ENCODE results near the gene EDAR. TPM values are rescaled to one million over a fixed set of nuclear protein-coding genes. Genes with fewer than 3 reads are reported as not detected.

Gene EDAR
- total RNA-seq, 1 experiment from 2014 or later, result 0.15 TPM

- RAD21 ChIA-PET (ENCODE audit: low non-redundant PET in 1 of 2, low total read pairs in 2 of 2, uncharacterized antibody in 2 of 2, unreplicated experiment in 2 of 2), result interaction anchor here in 1 of 2 experiments (1.2 kb wide), 1 partner anchor 12 kb away, joined by 3 read pairs; no protein-coding TSS in a partner anchor
- TF ChIP-seq MAX (IDR thresholded peaks at IDR 0.05) (no peak), RAD21 (IDR thresholded peaks at IDR 0.05; ENCODE audit: low read depth) (no peak), CTCF (IDR thresholded peaks at IDR 0.05 in 2 of 3, conservative IDR thresholded peaks at IDR 0.05 in 1 of 3; ENCODE audit: borderline replicate concordance in 1 of 3, insufficient read depth in 1 of 3, low read depth in 2 of 3, low read length in 2 of 3) (peak in 2 of 3 experiments; percentile 41 to 48; a peak in 4 of 6 replicates)
- H3K4me3 ChIP-seq (replicated peaks in 1 of 2; ENCODE audit: low read depth in 1 of 2, low read length in 2 of 2), result no peak overlapping the region
- no peaks in the 10 kb centered on the region for H3K27me3 ChIP-seq (ENCODE audit: insufficient read depth, low read length)
- H3K36me3 ChIP-seq (ENCODE audit: control insufficient read depth in 1 of 2, insufficient read depth in 2 of 2, low read length in 2 of 2), result no peaks in the 10 kb centered on the region
- no peaks in the 10 kb centered on the region for H3K9me2 ChIP-seq (ENCODE audit: insufficient read depth)
- H3K79me2 ChIP-seq (ENCODE audit: insufficient read depth, low read length), result no peaks in the 10 kb centered on the region
- BruUV-seq (replicated peaks), result no TSS peak
- no peak overlapping the region for H3K9ac ChIP-seq (ENCODE audit: low read length)
- DNase-seq (ENCODE audit: low read depth, low spot score) (no peak), ATAC-seq (peak; percentile 63)
- no peaks in the 10 kb centered on the region for H3K9me3 ChIP-seq (ENCODE audit: control insufficient read depth in 1 of 2, insufficient read depth in 1 of 2, low read depth in 1 of 2, low read length in 2 of 2)
- H3K4me2 ChIP-seq (ENCODE audit: low read length), result no peak overlapping the region
- CTCF ChIA-PET, result no interaction called here
- no peak overlapping the region for H2AFZ ChIP-seq (ENCODE audit: low read depth, low read length, poor library complexity, severe bottlenecking)
- intact Hi-C loops (cut with micrococcal nuclease), result no loop called here
- peaks cover 23 to 45% of the 10 kb centered on the region in 2 experiments for H3K4me1 ChIP-seq (ENCODE audit: control insufficient read depth in 1 of 2, insufficient read depth in 2 of 2, low read length in 2 of 2)
- no peaks in the 10 kb centered on the region for H4K20me1 ChIP-seq (ENCODE audit: insufficient read depth)
- no peak overlapping the region for H3K27ac ChIP-seq (ENCODE audit: low read depth, low read length)
- POLR2A ChIA-PET, result no interaction called here
Observed at GRCh38 chr2:108960006-108960405, 29.0 kb downstream of the EDAR start.

GRCh38 chr2:108959401-108959800, 29.6 kb downstream of the EDAR start:
- DNase-seq (ENCODE audit: low read depth, low spot score), result no peak
- no peaks in the 10 kb centered on the region for H3K36me3 ChIP-seq (ENCODE audit: control insufficient read depth in 1 of 2, insufficient read depth in 2 of 2, low read length in 2 of 2)
- no peak overlapping the region for H3K4me3 ChIP-seq (replicated peaks in 1 of 2; ENCODE audit: low read depth in 1 of 2, low read length in 2 of 2)
- no peak for TF ChIP-seq EZH2phosphoT487 (IDR thresholded peaks at IDR 0.05; ENCODE audit: borderline replicate concordance)
- TF ChIP-seq POLR2A (IDR thresholded peaks at IDR 0.05; ENCODE audit: borderline replicate concordance, extremely low read depth, insufficient read depth, insufficient read length), result no peak
- TF ChIP-seq SRF (IDR thresholded peaks at IDR 0.05; ENCODE audit: low read depth), result no peak
- TF ChIP-seq POLR2AphosphoS5 (IDR thresholded peaks at IDR 0.05; ENCODE audit: low read depth, low read length), result no peak
- no peak for TF ChIP-seq ZNF274 (IDR thresholded peaks at IDR 0.05; ENCODE audit: low read depth, low read length)
- no peak for TF ChIP-seq YY1 (IDR thresholded peaks at IDR 0.05; ENCODE audit: extremely low read depth, insufficient replicate concordance, low read depth, low read length)
- TF ChIP-seq ELF1 (IDR thresholded peaks at IDR 0.05; ENCODE audit: borderline replicate concordance, low read depth), result no peak
- TF ChIP-seq ZFX (IDR thresholded peaks at IDR 0.05), result no peak
- no peak for TF ChIP-seq EZH2 (IDR thresholded peaks at IDR 0.05)
- TF ChIP-seq RAD21 (IDR thresholded peaks at IDR 0.05; ENCODE audit: low read depth), result no peak
- no peak overlapping the region for H3K4me2 ChIP-seq (ENCODE audit: low read length)
- ATAC-seq, result no peak
- ChIA-PET POLR2A (no interaction called here), RAD21 (ENCODE audit: low non-redundant PET in 1 of 2, low total read pairs in 2 of 2, uncharacterized antibody in 2 of 2, unreplicated experiment in 2 of 2) (interaction anchor here in 1 of 2 experiments (1.2 kb wide), 1 partner anchor 13 kb away, joined by 3 read pairs; no protein-coding TSS in a partner anchor), CTCF (no interaction called here)
- no peaks in the 10 kb centered on the region for H4K20me1 ChIP-seq (ENCODE audit: insufficient read depth)
- intact Hi-C loops (cut with micrococcal nuclease), result no loop called here
- H3K9me2 ChIP-seq (ENCODE audit: insufficient read depth), result no peaks in the 10 kb centered on the region
- peaks cover 23 to 45% of the 10 kb centered on the region in 2 experiments for H3K4me1 ChIP-seq (ENCODE audit: control insufficient read depth in 1 of 2, insufficient read depth in 2 of 2, low read length in 2 of 2)
- no peak overlapping the region for H3K27ac ChIP-seq (ENCODE audit: low read depth, low read length)
- BruUV-seq (replicated peaks), result no TSS peak
- no peaks in the 10 kb centered on the region for H3K79me2 ChIP-seq (ENCODE audit: insufficient read depth, low read length)
- H3K9ac ChIP-seq (ENCODE audit: low read length), result no peak overlapping the region
- no peaks in the 10 kb centered on the region for H3K9me3 ChIP-seq (ENCODE audit: control insufficient read depth in 1 of 2, insufficient read depth in 1 of 2, low read depth in 1 of 2, low read length in 2 of 2)
- H2AFZ ChIP-seq (ENCODE audit: low read depth, low read length, poor library complexity, severe bottlenecking), result no peak overlapping the region
- no peaks in the 10 kb centered on the region for H3K27me3 ChIP-seq (ENCODE audit: insufficient read depth, low read length)
